ENCODE measurements around the gene KIAA0513. TPM values are rescaled to one million over a fixed set of nuclear protein-coding genes. Genes with fewer than 3 reads are reported as not detected.

The KIAA0513 gene
- total RNA-seq, 1 experiment from 2014 or later = 6.6 TPM

DNA sequence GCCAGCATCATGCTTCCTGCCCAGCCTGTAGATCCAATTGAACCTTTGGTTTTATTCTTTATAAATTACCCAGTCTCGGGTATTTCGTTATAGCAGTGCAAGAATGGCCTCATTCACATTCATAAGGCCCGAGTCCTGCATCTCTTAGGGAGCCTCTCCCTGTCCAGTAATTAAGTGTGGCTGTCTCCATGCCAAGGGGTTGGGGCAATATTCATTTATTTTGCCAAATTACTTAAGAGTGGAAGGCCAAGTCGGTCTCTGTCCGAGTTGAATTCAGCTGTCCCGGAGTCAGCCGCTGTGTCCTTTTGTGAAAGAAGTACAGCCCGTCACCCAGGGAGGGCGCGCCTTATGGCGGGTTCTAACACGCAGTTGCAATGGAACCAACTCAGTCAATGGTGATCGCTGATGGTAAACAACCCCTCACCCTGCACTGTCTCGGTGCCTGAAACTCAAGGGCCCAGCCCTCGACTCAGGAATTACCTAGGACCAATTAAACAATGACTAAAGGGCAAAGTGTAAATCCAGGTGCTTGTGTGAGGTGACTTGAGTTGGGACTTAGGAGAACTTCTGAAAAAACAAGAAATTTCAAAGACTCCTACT lies 22.2 kb downstream of the KIAA0513 start:
- no peaks in the 10 kb centered on the region for H4K20me1 ChIP-seq (ENCODE audit: insufficient read depth)
- DNase-seq (ENCODE audit: low read depth, low spot score) = no peak
- H3K27ac ChIP-seq (ENCODE audit: low read depth, low read length) = no peak overlapping the region
- H3K9ac ChIP-seq (ENCODE audit: low read length) = no peak overlapping the region
- H2AFZ ChIP-seq (ENCODE audit: low read depth, low read length, poor library complexity, severe bottlenecking) = no peak overlapping the region
- no TSS peak for BruUV-seq (replicated peaks)
- H3K36me3 ChIP-seq (ENCODE audit: control insufficient read depth in 1 of 2, insufficient read depth in 2 of 2, low read length in 2 of 2) = no peaks in the 10 kb centered on the region
- ATAC-seq = no peak
- no peak overlapping the region for H3K4me3 ChIP-seq (replicated peaks in 1 of 2; ENCODE audit: low read depth in 1 of 2, low read length in 2 of 2)
- no peaks in the 10 kb centered on the region for H3K4me1 ChIP-seq (ENCODE audit: control insufficient read depth in 1 of 2, insufficient read depth in 2 of 2, low read length in 2 of 2)
- intact Hi-C loops (cut with micrococcal nuclease) = no loop called here
- H3K79me2 ChIP-seq (ENCODE audit: insufficient read depth, low read length) = no peaks in the 10 kb centered on the region
- ChIA-PET RAD21 (ENCODE audit: low non-redundant PET in 1 of 2, low total read pairs in 2 of 2, uncharacterized antibody in 2 of 2, unreplicated experiment in 2 of 2) (no interaction called here), POLR2A (no interaction called here), CTCF (no interaction called here)
- no peaks in the 10 kb centered on the region for H3K27me3 ChIP-seq (ENCODE audit: insufficient read depth, low read length)
- no peak for TF ChIP-seq POLR2A (IDR thresholded peaks at IDR 0.05; ENCODE audit: borderline replicate concordance, extremely low read depth, insufficient read depth, insufficient read length)
- no peak for TF ChIP-seq FOSL1 (IDR thresholded peaks at IDR 0.05; ENCODE audit: low read depth)
- no peak for TF ChIP-seq EGR1 (IDR thresholded peaks at IDR 0.05; ENCODE audit: low read depth)
- TF ChIP-seq SRF (IDR thresholded peaks at IDR 0.05; ENCODE audit: low read depth) = no peak
- no peak for TF ChIP-seq MAX (IDR thresholded peaks at IDR 0.05)
- TF ChIP-seq POLR2AphosphoS5 (IDR thresholded peaks at IDR 0.05; ENCODE audit: low read depth, low read length) = no peak
- no peak for TF ChIP-seq JUND (IDR thresholded peaks at IDR 0.05)
- TF ChIP-seq EZH2phosphoT487 (IDR thresholded peaks at IDR 0.05; ENCODE audit: borderline replicate concordance) = no peak
- TF ChIP-seq ELF1 (IDR thresholded peaks at IDR 0.05; ENCODE audit: borderline replicate concordance, low read depth) = no peak
- TF ChIP-seq TCF7L2 (IDR thresholded peaks at IDR 0.05; ENCODE audit: borderline replicate concordance, extremely low read depth, insufficient read depth, insufficient read length) = no peak
- no peak for TF ChIP-seq RAD21 (IDR thresholded peaks at IDR 0.05; ENCODE audit: low read depth)
- no peak for TF ChIP-seq CBX3 (IDR thresholded peaks at IDR 0.05; ENCODE audit: low read depth)
- TF ChIP-seq SIN3A (IDR thresholded peaks at IDR 0.05; ENCODE audit: low read depth) = no peak
- no peak for TF ChIP-seq ZFX (IDR thresholded peaks at IDR 0.05)
- TF ChIP-seq ZBTB33 (IDR thresholded peaks at IDR 0.05; ENCODE audit: extremely low read depth, insufficient replicate concordance, low read length) = no peak
- no peak for TF ChIP-seq SP1 (IDR thresholded peaks at IDR 0.05; ENCODE audit: low read depth)
- TF ChIP-seq REST (IDR thresholded peaks at IDR 0.05; ENCODE audit: low read depth) = no peak
- TF ChIP-seq ATF3 (IDR thresholded peaks at IDR 0.05) = no peak
- H3K4me2 ChIP-seq (ENCODE audit: low read length) = no peak overlapping the region
- no peaks in the 10 kb centered on the region for H3K9me3 ChIP-seq (ENCODE audit: control insufficient read depth in 1 of 2, insufficient read depth in 1 of 2, low read depth in 1 of 2, low read length in 2 of 2)
- no peaks in the 10 kb centered on the region for H3K9me2 ChIP-seq (ENCODE audit: insufficient read depth)
